ENCODE measurements around the gene PRKCQ. TPM values are rescaled to one million over a fixed set of nuclear protein-coding genes. Genes with fewer than 3 reads are reported as not detected.
"Not testable (repeated sequence)": the region's sequence is repeated elsewhere in the genome, so short reads cannot be mapped to it uniquely, and the experiment has no call there.

PRKCQ gene
- total RNA-seq, 1 donor from 2014 or later: 0.17 TPM

- no peak for DNase-seq
These were observed 89.5 kb downstream of the PRKCQ start for GRCh38 chr10:6490614-6491013.

- no peak for DNase-seq
These were observed 92.2 kb downstream of the PRKCQ start for GRCh38 chr10:6487920-6488319.

- DNase-seq: no peak
These were observed 93.8 kb downstream of the PRKCQ start for GRCh38 chr10:6486309-6486708.

- no peak for DNase-seq
These were observed 97.2 kb downstream of the PRKCQ start for GRCh38 chr10:6482737-6483357.

- DNase-seq: no peak
These were observed 101.4 kb downstream of the PRKCQ start for GRCh38 chr10:6478722-6479121.

GRCh38 chr10:6476989-6477388 is 103.1 kb downstream of the PRKCQ start:
- DNase-seq: no peak

GRCh38 chr10:6474871-6475270 is 105.2 kb downstream of the PRKCQ start:
- DNase-seq: no peak

- peak; percentile 7 for DNase-seq
These were observed 106.1 kb downstream of the PRKCQ start for GRCh38 chr10:6473901-6474370.

GRCh38 chr10:6473430-6473829 is 106.6 kb downstream of the PRKCQ start:
- DNase-seq: no peak

- not testable (repeated sequence) for DNase-seq
These were observed 107.4 kb downstream of the PRKCQ start for GRCh38 chr10:6472710-6473005.

- DNase-seq: no peak
These were observed 109.0 kb downstream of the PRKCQ start for GRCh38 chr10:6470894-6471618.

GRCh38 chr10:6469661-6470060 is 110.4 kb downstream of the PRKCQ start:
- DNase-seq: no peak

- DNase-seq: no peak
These were observed 114.0 kb downstream of the PRKCQ start for GRCh38 chr10:6465854-6466601.

GRCh38 chr10:6465437-6465836 is 114.6 kb downstream of the PRKCQ start:
- DNase-seq: no peak

- no peak for DNase-seq
These were observed 115.1 kb downstream of the PRKCQ start for GRCh38 chr10:6464862-6465430.

- no peak for DNase-seq
These were observed 116.7 kb downstream of the PRKCQ start for GRCh38 chr10:6463366-6463765.

GRCh38 chr10:6461961-6462360 is 118.1 kb downstream of the PRKCQ start:
- DNase-seq: no peak

GRCh38 chr10:6460861-6461409 is 119.1 kb downstream of the PRKCQ start:
- no peak for DNase-seq

- no peak for DNase-seq
These were observed 121.3 kb downstream of the PRKCQ start for GRCh38 chr10:6458814-6459213.

GRCh38 chr10:6457376-6457775 is 122.7 kb downstream of the PRKCQ start:
- no peak for DNase-seq

- no peak for DNase-seq
These were observed 124.0 kb downstream of the PRKCQ start for GRCh38 chr10:6456067-6456466.

- DNase-seq: no peak
These were observed 124.5 kb downstream of the PRKCQ start for GRCh38 chr10:6455592-6455991.

- DNase-seq: no peak
These were observed 133.4 kb downstream of the PRKCQ start for GRCh38 chr10:6446711-6447110.
